DLD1 (cell line): ENCODE results near the gene RAB3D.

Experiments
- in situ Hi-C: cut with HindIII; loops from 2 replicates; pipeline ENCODE4 v1.10.0; 2017; ENCODE audit warnings: low sequenced_read_pairs

Gene RAB3D

GRCh38 chr19:11299946-11300810, 39.3 kb downstream of the RAB3D start:
- in situ Hi-C loops: no loop called here

GRCh38 chr19:11296264-11296663, 43.2 kb downstream of the RAB3D start:
- in situ Hi-C loops: no loop called here

- in situ Hi-C loops: no loop called here
Observed at GRCh38 chr19:11295665-11296245, 43.7 kb downstream of the RAB3D start, which contains the start of gene TSPAN16. TSPAN16 (plus strand) TSS chr19:11296160; CDS start chr19:11296298, 138 bp downstream.

GRCh38 chr19:11295180-11295579, 44.3 kb downstream of the RAB3D start:
- in situ Hi-C loops: no loop called here

GRCh38 chr19:11293433-11294389, 45.7 kb downstream of the RAB3D start:
- in situ Hi-C loops: no loop called here

GRCh38 chr19:11291991-11292390, 47.5 kb downstream of the RAB3D start:
- in situ Hi-C loops: no loop called here

- in situ Hi-C loops: no loop called here
Observed at GRCh38 chr19:11291415-11291814, 48.0 kb downstream of the RAB3D start.

GRCh38 chr19:11290256-11290655, 49.2 kb downstream of the RAB3D start:
- in situ Hi-C loops: no loop called here

- in situ Hi-C loops: no loop called here
Observed at GRCh38 chr19:11288349-11288748, 51.1 kb downstream of the RAB3D start.

- in situ Hi-C loops: no loop called here
Observed at GRCh38 chr19:11286312-11286974, 53.0 kb downstream of the RAB3D start.

- in situ Hi-C loops: no loop called here
Observed at GRCh38 chr19:11284515-11284914, 54.9 kb downstream of the RAB3D start.

- in situ Hi-C loops: no loop called here
Observed at GRCh38 chr19:11281356-11282049, 58.0 kb downstream of the RAB3D start.

GRCh38 chr19:11279505-11280236, 59.8 kb downstream of the RAB3D start:
- in situ Hi-C loops: no loop called here

- in situ Hi-C loops: no loop called here
Observed at GRCh38 chr19:11278670-11279069, 60.8 kb downstream of the RAB3D start.

GRCh38 chr19:11274533-11275086, 64.8 kb downstream of the RAB3D start:
- in situ Hi-C loops: no loop called here

- in situ Hi-C loops: no loop called here
Observed at GRCh38 chr19:11273989-11274388, 65.5 kb downstream of the RAB3D start.

- in situ Hi-C loops: no loop called here
Observed at GRCh38 chr19:11273296-11273695, 66.2 kb downstream of the RAB3D start.
